LoVo (cell line): Measurements from ENCODE around the gene AGRP.
"Not testable (repeated sequence)": the region's sequence is repeated elsewhere in the genome, so short reads cannot be mapped to it uniquely, and the experiment has no call there.

ENCODE experiments used
- DNase-seq: peaks from one replicate; pipeline ENCODE4 v3.0.0-alpha.2; 2016; ENCODE audit warnings: low spot score

Gene AGRP

GRCh38 chr16:67483150-67483549, at the start of gene AGRP:
Gene AGRP, minus strand, starts transcription at chr16:67483547. Its CDS starts 149 bp downstream, at chr16:67483398.
- DNase-seq: no peak

GRCh38 chr16:67531247-67531646, 47.9 kb upstream of the AGRP start:
- DNase-seq: no peak

- DNase-seq: peak; percentile 26
Observed at GRCh38 chr16:67530013-67530939, 46.9 kb upstream of the AGRP start.

- DNase-seq: no peak
Observed at GRCh38 chr16:67529582-67530012, 46.2 kb upstream of the AGRP start.

- no peak for DNase-seq
Observed at GRCh38 chr16:67528870-67529581, 45.7 kb upstream of the AGRP start.

- DNase-seq: peak; percentile 67
Observed at GRCh38 chr16:67528222-67528869, 45.0 kb upstream of the AGRP start, which contains the start of gene RIPOR1. Gene RIPOR1, plus strand, starts transcription at chr16:67528829. Its CDS starts 9,618 bp downstream, at chr16:67538447.

- no peak for DNase-seq
Observed at GRCh38 chr16:67526149-67526791, 42.9 kb upstream of the AGRP start.

- no peak for DNase-seq
Observed at GRCh38 chr16:67525176-67525860, 42.0 kb upstream of the AGRP start.

- DNase-seq: peak; percentile 95
Observed at GRCh38 chr16:67521095-67521804, 37.9 kb upstream of the AGRP start.

GRCh38 chr16:67519242-67519641, 35.9 kb upstream of the AGRP start:
- no peak for DNase-seq

GRCh38 chr16:67518676-67519075, 35.3 kb upstream of the AGRP start:
- DNase-seq: no peak

GRCh38 chr16:67517661-67518423, 34.5 kb upstream of the AGRP start:
- no peak for DNase-seq

GRCh38 chr16:67517155-67517445, 33.8 kb upstream of the AGRP start:
- no peak for DNase-seq

- DNase-seq: no peak
Observed at GRCh38 chr16:67516296-67517154, 33.2 kb upstream of the AGRP start.

GRCh38 chr16:67514382-67514828, 31.1 kb upstream of the AGRP start:
- DNase-seq: peak; percentile 78

GRCh38 chr16:67513892-67514291, 30.5 kb upstream of the AGRP start:
- not testable (repeated sequence) for DNase-seq

- DNase-seq: no peak
Observed at GRCh38 chr16:67509016-67509415, 25.7 kb upstream of the AGRP start.

- DNase-seq: no peak
Observed at GRCh38 chr16:67506468-67506867, 23.1 kb upstream of the AGRP start.
